PC-9 (cell line): ENCODE data around the gene DOHH.

Experiments
- EZH2 ChIP-seq: fragments of 200-600 bp; sonication (generic); IDR thresholded peaks from 2 replicates; pipeline ENCODE4 v1.8.0; 2017; ENCODE audit warnings: antibody characterized with exemption, low read depth
- TF ChIP-seq, protein P1 (sequence below): fragments of 200-600 bp; sonication (generic); conservative IDR thresholded peaks from 2 replicates; pipeline ENCODE4 v1.6.1; 2017; ENCODE audit warnings: mixed run types, antibody characterized with exemption, mild to moderate bottlenecking, moderate library complexity

DNA sequence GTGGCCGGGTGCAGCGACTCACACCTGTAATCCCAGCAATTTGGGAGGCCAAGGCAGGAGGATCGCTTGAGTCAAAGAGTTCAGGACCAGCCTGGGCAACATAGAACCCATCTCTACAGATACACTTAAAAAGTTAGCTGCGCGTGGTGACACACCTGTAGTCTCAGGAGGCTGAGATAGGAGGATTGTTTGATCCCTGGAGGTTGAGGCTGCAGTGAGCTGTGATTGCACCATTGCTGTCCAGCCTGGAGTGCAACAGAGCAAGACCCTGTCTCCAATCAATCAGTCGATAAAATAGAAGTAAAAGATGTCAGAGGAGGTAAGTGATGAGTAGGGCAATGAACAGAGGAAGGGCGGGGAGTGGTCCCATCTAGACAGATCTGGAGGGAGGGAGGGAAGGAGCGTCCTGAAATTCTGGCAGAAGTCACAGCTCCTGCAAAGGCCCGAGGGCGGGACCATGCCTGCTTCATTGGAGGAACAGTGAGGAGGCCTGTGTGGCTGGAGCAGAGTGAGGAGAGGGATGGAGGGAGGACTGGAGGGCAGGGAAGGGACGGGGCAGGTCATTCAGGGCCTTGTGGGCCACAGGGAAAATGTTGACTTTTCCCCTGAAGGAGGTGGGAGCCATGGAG lies 29.9 kb downstream of the DOHH start:
- TF ChIP-seq, protein P1, sequence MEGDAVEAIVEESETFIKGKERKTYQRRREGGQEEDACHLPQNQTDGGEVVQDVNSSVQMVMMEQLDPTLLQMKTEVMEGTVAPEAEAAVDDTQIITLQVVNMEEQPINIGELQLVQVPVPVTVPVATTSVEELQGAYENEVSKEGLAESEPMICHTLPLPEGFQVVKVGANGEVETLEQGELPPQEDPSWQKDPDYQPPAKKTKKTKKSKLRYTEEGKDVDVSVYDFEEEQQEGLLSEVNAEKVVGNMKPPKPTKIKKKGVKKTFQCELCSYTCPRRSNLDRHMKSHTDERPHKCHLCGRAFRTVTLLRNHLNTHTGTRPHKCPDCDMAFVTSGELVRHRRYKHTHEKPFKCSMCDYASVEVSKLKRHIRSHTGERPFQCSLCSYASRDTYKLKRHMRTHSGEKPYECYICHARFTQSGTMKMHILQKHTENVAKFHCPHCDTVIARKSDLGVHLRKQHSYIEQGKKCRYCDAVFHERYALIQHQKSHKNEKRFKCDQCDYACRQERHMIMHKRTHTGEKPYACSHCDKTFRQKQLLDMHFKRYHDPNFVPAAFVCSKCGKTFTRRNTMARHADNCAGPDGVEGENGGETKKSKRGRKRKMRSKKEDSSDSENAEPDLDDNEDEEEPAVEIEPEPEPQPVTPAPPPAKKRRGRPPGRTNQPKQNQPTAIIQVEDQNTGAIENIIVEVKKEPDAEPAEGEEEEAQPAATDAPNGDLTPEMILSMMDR: no peak
- TF ChIP-seq EZH2: no peak
